ENCODE results near the gene ERMP1.
A peak's percentile ranks its signal among the peaks of the same experiment; 100 is the strongest.

ERMP1 gene

DNA sequence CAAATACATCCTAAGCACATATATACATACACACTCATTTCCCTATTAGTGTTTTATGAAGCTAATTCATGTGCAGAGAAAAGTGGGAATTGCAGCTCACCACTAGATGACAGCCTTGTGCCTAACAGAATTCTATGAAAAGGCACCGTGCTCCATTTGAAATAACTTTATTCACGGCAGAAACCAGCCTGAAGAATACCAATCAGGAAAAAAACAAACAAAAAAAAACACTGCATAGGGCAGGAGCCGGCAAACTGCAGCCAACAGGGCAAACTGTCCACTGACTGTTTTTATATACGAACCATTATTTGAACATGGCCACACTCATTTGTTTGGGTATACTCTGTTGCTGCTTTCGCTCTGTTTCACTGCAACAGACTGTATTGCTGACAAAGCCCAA is 33.6 kb downstream of the ERMP1 start:
- H3K27ac ChIP-seq, result no peak overlapping the region
- TF ChIP-seq, protein P1, sequence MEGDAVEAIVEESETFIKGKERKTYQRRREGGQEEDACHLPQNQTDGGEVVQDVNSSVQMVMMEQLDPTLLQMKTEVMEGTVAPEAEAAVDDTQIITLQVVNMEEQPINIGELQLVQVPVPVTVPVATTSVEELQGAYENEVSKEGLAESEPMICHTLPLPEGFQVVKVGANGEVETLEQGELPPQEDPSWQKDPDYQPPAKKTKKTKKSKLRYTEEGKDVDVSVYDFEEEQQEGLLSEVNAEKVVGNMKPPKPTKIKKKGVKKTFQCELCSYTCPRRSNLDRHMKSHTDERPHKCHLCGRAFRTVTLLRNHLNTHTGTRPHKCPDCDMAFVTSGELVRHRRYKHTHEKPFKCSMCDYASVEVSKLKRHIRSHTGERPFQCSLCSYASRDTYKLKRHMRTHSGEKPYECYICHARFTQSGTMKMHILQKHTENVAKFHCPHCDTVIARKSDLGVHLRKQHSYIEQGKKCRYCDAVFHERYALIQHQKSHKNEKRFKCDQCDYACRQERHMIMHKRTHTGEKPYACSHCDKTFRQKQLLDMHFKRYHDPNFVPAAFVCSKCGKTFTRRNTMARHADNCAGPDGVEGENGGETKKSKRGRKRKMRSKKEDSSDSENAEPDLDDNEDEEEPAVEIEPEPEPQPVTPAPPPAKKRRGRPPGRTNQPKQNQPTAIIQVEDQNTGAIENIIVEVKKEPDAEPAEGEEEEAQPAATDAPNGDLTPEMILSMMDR (conservative IDR thresholded peaks at IDR 0.05), result peak; percentile 96
- no peak for TF ChIP-seq ZFX (IDR thresholded peaks at IDR 0.05)

DNA sequence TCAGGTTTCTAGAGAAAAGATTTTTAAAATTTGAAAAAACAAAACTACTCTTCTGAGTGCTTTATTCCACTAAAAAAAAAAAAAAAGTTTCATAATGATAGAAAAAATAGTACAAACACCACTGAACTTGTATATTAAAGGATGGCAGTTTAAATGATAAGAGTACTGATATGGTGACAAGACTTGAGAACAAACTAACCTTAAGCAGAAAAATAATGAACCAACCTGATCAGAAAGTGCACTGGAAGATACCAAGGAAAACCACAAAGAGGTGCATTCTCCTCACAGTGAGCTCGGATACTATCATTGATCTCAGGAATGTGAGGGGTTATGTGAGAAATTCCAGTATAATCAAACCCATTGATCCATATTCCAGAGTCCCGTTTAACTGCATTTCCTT is 34.3 kb downstream of the ERMP1 start:
- H3K27ac ChIP-seq, result no peak overlapping the region

DNA sequence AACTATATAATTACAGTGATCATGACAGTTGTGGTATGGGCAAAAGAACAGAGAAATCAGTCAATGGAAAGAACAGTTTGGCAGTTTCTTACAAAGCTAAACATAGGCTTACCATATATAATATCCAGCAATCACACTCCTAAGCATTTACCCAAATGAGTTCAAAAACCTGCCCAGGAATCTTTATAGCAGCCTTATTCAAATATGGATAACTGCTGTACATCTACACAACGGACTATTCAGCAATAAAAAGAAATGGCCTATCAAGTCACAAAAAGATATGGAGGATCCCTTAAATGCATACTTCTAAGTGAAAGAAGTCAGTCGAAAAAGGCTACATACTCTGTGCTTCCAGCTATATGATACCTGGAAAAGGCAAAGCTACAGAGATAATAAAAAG is 36.6 kb downstream of the ERMP1 start:
- TF ChIP-seq, protein P1 (conservative IDR thresholded peaks at IDR 0.05), result no peak
- TF ChIP-seq ZFX (IDR thresholded peaks at IDR 0.05), result no peak
- no peak overlapping the region for H3K27ac ChIP-seq

More for the DNA sequence above, 34.3 kb downstream of the ERMP1 start:
- no peak for TF ChIP-seq ZFX (IDR thresholded peaks at IDR 0.05)
- TF ChIP-seq, protein P1 (conservative IDR thresholded peaks at IDR 0.05), result no peak

DNA sequence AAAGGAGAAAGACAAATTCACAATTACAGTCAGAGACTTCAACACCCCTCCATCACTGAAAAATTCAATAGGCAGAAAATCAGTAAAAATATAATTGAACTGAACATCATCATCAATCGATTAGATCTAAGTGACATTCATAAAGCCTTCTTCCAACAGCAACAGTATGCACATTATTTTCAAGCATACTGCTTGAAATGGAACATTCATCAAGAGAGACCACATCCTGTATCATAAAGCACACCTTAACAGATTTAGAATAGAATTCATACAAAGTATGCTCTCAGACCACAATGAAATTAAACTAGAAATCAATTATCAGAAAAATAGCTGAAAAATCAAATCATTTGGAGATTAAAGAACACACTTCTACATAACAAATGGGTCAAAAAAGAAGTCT is 39.1 kb downstream of the ERMP1 start:
- H3K27ac ChIP-seq, result no peak overlapping the region
- TF ChIP-seq, protein P1 (conservative IDR thresholded peaks at IDR 0.05), result no peak
- no peak for TF ChIP-seq ZFX (IDR thresholded peaks at IDR 0.05)

DNA sequence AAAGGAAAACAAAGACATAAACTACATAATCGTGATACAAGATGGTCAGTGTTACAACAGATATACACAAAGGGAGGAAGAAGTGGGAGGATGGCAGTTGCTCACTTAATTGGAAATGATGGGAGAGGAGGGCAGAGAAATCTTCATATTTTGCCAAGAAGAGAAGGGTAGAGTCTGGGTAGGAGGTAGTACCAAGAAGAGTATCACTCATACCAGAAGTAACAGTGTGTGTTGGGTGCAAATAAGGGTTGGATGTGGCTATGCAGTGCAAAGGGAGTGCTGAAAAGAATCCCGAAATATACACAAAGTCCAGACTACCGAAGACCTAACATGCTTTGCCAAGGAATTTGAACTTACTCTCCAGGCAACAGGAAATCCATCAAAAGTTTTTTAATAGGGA is 41.0 kb downstream of the ERMP1 start:
- TF ChIP-seq, protein P1 (conservative IDR thresholded peaks at IDR 0.05), result no peak
- TF ChIP-seq ZFX (IDR thresholded peaks at IDR 0.05), result no peak

DNA sequence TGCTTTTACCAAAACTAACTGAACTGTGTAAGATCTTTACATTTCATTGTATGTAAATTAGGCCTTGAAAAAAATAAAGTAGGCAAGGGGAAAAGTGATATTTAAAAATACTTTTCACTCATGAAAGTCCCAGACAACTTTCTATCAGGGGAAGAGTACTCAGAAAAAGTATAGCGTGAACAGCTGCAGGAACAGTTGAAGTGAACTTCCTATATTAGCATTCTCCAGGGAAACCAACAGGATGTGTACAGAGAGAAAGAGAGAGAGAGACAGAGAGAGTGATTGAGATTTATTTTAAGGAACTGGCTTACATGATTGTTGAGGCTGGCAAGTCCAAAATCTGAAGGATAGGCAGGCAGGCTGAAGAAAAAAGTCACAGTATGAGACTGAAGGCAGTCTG is 42.0 kb downstream of the ERMP1 start:
- H3K27ac ChIP-seq, result no peak overlapping the region
- TF ChIP-seq ZFX (IDR thresholded peaks at IDR 0.05), result no peak
- TF ChIP-seq, protein P1 (conservative IDR thresholded peaks at IDR 0.05), result no peak

More for the DNA sequence above, 41.0 kb downstream of the ERMP1 start:
- H3K27ac ChIP-seq, result no peak overlapping the region

DNA sequence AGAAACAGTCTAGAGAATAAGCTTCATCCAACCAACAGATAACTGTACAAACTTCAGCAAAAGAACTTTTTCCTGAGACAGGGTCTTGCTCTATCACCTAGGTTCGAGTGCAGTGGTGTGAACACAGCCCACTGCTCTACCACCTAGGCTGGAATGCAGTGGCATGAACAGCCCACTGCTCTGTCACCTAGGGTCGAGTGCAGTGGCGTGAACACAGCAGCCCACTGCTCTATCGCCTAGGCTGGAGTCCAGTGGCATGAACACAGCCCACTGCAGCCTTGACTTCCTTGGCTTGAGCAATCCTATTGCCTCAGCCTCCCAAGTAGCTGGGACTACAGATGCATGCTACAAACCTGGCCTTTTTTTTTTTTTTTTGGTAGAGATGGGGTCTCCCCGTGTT is 43.4 kb downstream of the ERMP1 start:
- no peak overlapping the region for H3K27ac ChIP-seq
- TF ChIP-seq ZFX (IDR thresholded peaks at IDR 0.05), result no peak
- TF ChIP-seq, protein P1 (conservative IDR thresholded peaks at IDR 0.05), result no peak
